HG03575 (cell line): ENCODE data around the gene SND1.

Source experiments
- ATAC-seq: cut with Tn5 transposase; IDR thresholded peaks from one replicate; pipeline ENCODE4 v1.9.1; 2021; ENCODE audit not compliant: unreplicated experiment, insufficient number of reproducible peaks, low FRiP score; ENCODE audit errors: extremely low read depth

Gene SND1

DNA sequence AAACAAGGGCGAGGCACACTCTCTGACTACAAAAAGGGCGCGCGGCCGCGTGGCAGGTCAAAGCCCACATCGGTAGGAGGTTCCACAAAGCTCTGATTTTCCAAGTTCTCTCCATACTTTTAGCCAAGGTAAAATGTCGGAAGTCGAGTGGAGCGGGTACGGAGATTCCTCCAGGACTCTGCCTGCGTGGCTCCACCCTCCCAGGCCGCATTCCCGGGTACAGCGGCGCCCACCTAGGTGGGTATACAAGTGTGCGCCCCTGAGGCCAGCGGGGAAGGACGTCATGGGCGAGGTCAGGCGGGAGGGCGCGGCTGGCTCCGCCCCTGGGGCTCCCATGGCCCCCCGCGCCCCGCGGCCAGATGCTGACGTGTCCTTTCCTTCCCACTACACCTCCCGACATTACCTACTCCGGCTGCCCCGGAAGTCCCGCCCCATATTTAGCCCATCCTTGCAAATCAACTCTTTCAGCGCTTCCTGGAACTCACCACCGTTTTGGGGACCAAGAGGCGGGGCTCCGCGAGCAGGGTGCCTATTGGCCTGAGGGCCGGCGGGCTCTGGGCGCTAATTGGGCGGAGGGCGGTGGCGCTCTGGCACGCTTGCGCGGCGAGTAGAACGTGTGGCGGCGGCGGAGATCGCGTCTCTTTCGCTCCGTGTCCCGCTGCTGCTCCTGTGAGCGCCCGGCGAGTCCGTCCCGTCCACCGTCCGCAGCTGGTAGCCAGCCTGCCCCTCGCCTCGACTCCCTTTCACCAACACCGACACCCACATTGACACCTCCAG is at the start of gene SND1:
Gene SND1, plus strand, starts transcription at position 639 of the 777 bp plus-strand sequence. CDS start 180 bp downstream, outside the sequence.
- ATAC-seq, result peak; percentile 93

GRCh38 chr7:127608446-127608845 is 43.5 kb upstream of the SND1 start:
- no peak for ATAC-seq

GRCh38 chr7:127609297-127609696 is 42.7 kb upstream of the SND1 start:
- ATAC-seq, result no peak

DNA sequence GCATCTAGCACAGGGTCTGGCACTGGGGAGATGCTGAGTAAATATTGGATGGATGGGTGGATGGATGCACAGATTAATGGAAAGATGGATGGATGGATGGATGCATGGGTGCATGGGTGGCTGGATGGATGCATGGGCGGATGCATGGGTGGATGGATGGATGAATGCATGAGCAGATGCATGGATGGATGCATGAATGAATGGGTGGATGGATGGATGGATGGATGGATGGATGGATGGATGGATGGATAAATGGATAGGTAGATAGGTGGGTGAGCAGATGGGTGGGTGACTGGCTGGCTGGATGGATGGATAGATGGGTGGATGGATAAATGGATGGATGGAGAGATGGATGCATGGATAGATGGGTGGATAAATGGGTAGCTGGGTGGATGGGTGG is 39.7 kb upstream of the SND1 start:
- ATAC-seq, result no peak

GRCh38 chr7:127616724-127617123 is 35.3 kb upstream of the SND1 start:
- no peak for ATAC-seq

DNA sequence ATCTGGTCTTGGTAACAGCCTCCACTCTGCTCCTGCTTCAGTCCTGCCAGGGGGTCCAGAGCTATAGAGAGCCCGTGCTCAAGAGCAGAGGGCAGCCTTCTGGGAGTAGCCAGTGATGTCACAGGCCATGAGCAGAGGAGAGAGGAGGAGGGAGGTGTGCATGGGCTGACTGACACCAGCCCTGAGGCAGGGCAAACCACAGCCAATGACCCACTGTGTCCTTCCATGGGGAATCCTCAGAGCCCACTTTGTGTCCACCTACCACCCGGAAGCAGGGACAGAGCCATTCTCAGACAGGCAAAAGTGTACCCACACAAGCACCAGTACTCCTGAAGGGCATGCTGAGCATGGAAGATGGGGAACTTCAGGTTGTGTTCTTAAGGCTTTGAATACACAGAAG is 34.0 kb upstream of the SND1 start, which contains the start of gene PAX4:
Gene PAX4, minus strand, starts transcription at position 101 of the 400 bp plus-strand sequence. CDS start 2,214 bp downstream, outside the sequence.
- no peak for ATAC-seq

- ATAC-seq, result no peak
Measured at GRCh38 chr7:127618775-127619174, 33.2 kb upstream of the SND1 start.

- no peak for ATAC-seq
Measured at GRCh38 chr7:127619681-127620405, 32.2 kb upstream of the SND1 start.

- ATAC-seq, result no peak
Measured at GRCh38 chr7:127620406-127621233, 31.4 kb upstream of the SND1 start.

GRCh38 chr7:127625331-127625730 is 26.7 kb upstream of the SND1 start:
- no peak for ATAC-seq

- ATAC-seq, result no peak
Measured at GRCh38 chr7:127628445-127628844, 23.5 kb upstream of the SND1 start.

GRCh38 chr7:127629268-127629854 is 22.6 kb upstream of the SND1 start:
- ATAC-seq, result no peak

DNA sequence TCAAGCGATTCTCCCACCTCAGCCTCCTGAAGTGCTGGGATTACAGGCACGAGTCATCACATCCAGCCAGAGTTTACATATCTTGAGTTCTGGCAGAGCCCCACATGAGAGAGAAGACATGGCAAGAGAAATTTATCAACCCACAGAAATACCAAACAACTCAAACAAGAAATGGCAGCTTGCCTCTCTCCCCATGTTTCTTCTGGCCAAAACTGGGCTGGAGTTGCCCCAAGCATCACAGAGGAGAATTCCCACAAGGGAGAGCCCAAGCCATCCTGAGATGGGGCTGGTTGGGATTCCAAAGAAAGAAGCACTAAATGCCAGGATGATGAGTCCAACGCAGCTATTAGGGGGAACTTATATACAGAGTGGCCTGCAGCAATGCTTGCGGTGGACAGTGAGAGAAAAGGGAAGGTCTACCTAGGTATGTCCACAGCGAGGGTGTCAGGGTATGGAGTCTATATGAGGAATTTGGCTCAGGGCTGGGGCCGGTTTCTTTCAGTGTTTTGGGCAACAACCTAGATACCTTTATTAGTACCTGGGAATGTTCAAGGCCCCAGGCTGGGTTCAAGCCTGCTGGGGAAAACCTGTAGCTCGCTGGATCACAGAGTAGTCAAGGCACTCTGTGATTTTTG is 19.6 kb upstream of the SND1 start:
- no peak for ATAC-seq

GRCh38 chr7:127635659-127636285 is 16.2 kb upstream of the SND1 start:
- no peak for ATAC-seq

DNA sequence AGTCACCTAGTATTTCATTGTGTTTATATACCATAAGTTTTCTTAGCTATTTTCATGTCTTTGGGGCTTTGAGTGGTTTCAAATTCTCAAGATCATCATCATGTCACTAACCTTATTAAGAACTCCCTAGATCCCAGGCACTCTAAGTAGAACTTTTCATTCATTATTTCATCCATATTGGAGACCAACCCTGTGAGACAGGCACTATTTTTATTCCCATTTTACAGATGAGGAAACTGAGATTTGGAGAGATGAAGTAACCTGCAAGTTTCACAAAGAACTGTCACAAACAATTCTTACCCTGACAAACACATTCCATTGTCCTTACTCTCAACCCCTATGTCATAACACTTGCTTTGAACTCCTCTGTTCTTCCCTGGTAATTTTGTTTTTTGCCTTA is 13.8 kb upstream of the SND1 start:
- no peak for ATAC-seq

- ATAC-seq, result no peak
Measured at GRCh38 chr7:127644484-127644883, 7.5 kb upstream of the SND1 start.

- ATAC-seq, result no peak
Measured at GRCh38 chr7:127647636-127648035, 4.4 kb upstream of the SND1 start.

DNA sequence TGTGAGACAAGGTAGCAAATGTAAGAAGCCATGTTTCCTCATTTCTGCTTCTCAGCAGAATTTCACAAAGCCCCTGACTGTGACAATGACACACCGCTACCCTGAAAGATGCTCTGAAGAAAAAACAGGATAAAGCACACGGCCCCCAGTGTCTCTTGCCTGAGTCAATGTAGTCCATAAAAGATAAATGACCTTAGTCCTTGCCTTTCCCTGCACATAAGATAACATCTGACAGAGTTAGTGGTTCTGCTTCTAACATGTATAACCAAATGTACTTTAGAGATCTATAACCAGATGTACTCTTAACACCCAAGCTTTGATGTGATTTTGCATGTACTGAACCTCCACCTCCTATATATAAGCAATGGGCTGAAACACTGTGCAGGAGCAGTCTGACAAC is 3.0 kb upstream of the SND1 start:
- no peak for ATAC-seq
